ENCODE measurements around the gene PRKD2.

Gene PRKD2

DNA sequence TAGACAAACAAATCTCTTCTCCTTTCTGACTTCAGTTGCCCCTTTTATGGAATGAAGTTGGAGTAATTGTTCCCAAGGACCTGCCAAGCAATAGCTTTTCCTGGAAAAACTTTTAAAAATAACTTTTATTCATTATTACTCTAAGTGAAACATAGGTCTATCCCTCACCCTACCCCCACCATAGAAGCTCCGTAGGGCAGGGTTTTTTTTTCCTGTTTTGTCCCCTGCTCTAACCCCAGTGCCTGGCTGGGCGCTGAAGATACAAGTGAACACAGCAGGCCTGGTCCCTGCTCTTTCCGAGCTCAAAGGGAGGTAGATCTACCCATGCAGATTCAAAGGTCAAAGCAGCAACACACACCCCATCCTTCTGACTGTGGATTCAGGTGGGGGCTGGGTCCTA lies 72.2 kb downstream of the PRKD2 start:
- no peak for TF ChIP-seq GATA1 (IDR thresholded peaks at IDR 0.05; ENCODE audit: low read depth, low read length)
- no peak for TF ChIP-seq POLR2A (IDR thresholded peaks at IDR 0.05; ENCODE audit: low read length)
- DNase-seq = no peak

DNA sequence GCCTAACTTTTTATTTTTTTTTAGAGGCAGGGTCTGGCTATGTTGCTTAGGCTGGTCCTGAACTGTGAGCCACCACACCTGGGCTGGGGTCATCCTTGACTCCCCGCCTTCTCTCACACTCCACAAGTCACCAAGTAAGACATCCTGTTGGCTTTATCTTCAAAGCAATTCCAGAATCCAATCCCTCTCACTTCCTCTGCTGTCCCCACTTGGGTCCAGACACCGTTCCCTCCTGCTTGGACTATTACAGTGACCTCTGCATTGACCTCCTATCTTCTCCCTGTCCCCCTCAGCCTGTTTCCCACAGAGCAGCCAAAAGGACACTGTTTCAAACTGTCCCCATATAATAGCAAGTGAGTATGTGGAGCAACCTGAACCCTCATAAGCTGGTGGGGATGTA lies 76.3 kb downstream of the PRKD2 start:
- DNase-seq = no peak
- TF ChIP-seq POLR2A (IDR thresholded peaks at IDR 0.05; ENCODE audit: low read length) (no peak), GATA1 (IDR thresholded peaks at IDR 0.05; ENCODE audit: low read depth, low read length) (no peak)

DNA sequence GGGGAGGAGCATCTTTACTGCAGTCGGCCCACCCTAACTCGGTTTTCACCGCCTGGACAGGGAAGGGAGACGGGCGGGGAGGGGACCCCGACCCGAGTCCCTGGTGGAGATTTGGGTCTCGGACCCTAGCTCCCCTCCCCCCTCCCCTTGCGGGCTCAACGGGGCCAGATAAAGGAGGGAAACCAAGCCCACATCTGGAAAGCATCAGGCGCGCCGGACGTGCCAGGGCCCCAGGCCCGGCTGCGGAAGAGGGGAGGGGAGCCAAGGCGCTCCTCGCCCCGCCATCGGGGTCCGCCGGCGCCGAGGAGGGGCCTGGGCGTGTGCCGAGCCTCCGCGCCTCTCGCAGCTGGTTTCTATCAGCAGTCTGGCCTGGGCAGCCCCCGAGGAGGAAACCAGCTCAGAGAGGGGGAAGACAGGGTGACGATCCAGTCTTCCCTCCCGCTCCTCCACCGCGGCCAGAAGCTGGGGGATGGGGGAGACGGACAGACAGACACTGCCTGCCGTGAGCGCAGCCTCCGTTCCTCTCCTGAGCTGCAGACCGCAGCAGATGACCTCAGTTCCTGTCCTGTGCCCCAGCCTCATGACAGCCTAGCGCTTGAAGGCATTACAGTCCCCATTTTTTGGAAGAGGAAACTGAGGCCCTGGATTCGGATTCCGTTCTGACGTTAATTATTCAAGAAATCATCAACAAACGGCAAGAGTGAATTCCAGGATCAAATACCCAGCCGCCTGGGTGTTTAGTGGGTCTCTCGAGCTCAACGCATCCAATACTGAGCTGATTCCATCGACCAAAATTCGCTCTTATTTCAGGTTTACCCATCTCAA lies 77.3 kb downstream of the PRKD2 start:
- TF ChIP-seq GATA1 (IDR thresholded peaks at IDR 0.05; ENCODE audit: low read depth, low read length) (no peak), POLR2A (IDR thresholded peaks at IDR 0.05; ENCODE audit: low read length) (no peak)
- DNase-seq = no peak

DNA sequence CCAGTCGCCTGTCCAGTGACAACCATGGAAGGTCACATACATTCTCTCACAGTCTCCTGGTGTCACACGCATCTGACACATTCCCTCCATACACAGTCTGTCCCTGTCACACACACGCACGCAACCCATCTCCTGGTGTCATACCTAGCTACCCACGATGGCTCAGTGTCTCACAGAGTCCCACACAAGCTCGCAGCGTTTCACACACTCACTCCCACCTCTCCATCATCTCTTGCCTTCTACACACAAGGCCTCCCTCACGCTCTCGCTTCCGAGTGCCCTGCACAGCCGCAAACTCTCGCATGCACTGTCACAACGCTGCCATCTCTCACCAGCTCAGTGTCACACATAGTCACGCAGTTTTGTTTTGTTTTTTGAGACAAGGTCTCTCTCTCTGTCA lies 79.7 kb downstream of the PRKD2 start:
- peak in 1 of 2 experiments; percentile 18 for DNase-seq
- TF ChIP-seq POLR2A (IDR thresholded peaks at IDR 0.05; ENCODE audit: low read length) (no peak), GATA1 (IDR thresholded peaks at IDR 0.05; ENCODE audit: low read depth, low read length) (no peak)

DNA sequence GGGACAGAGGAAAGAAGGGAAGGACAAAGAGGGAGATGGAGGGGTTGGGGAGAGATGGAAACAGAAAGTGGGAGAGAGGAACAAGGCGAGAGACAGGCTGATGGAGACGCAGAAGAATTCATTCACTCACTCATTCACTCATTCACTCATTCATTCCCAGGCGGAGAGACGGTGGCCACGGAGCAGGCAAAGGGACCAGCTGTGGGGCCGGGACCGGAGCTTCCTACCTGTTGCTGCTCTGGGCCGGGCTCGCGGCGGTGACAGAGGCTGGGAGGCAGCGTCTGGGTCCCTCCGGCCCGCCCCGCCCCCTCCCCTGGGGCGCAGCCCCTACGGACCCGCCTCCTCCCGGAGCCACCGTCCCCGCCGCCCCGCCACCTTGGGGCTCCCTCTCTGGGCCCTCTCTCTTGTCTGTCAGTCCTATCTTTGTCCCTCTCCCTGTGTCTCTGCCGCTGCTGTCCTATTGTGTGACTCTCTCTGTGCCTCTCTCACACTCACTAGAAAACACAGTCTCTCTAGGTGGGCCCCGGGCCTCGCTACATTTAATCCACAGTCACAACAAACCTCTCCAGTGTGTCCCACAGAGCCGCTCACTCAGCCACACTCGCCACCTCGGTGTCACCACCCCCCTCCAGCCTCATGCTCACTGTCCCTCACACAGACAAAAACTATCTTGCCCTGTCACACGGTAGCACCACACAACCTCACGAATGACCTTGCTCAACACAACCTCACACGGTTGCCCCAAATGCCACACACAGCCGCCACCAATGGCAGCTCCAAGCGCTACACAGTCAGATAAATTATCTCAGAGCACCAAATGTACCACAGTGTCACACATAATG lies 80.8 kb downstream of the PRKD2 start, which contains the start of gene GNG8:
Gene GNG8 (minus strand): TSS at position 283 of the 842 bp plus-strand sequence. CDS start 1,520 bp downstream, outside the sequence.
- peak; percentile 45 to 56 for DNase-seq
- TF ChIP-seq GATA1 (IDR thresholded peaks at IDR 0.05; ENCODE audit: low read depth, low read length) (no peak), POLR2A (IDR thresholded peaks at IDR 0.05; ENCODE audit: low read length) (no peak)

DNA sequence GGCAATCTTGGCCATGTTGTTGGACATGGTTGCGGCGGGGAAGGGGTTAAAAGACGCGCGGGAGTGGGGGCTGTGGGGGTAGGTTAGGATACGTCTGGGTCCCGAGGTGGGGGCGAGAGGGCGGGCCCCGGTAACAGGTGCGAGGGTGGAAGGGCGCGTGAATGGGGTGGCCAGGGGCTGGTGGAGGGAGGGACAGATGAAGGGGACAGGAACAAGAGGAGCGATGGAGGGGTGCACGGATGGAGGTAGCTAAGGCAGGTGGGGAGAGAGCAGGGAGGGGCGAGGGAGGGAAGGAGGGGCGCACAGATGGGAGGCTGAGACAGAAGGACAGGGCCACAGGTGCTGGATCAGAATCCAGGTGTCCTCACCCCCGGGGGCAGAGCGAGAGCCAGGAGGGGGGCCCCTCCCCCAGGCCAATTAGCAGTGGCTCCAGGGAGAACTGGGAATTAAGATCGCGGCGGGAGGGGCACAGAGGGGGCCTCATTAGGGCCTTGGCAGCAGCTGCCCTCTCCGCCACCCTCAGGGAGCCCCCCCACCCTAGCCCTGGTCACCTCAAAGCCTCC lies 82.2 kb downstream of the PRKD2 start:
- no peak for DNase-seq
- TF ChIP-seq GATA1 (IDR thresholded peaks at IDR 0.05; ENCODE audit: low read depth, low read length) (no peak), POLR2A (IDR thresholded peaks at IDR 0.05; ENCODE audit: low read length) (no peak)

DNA sequence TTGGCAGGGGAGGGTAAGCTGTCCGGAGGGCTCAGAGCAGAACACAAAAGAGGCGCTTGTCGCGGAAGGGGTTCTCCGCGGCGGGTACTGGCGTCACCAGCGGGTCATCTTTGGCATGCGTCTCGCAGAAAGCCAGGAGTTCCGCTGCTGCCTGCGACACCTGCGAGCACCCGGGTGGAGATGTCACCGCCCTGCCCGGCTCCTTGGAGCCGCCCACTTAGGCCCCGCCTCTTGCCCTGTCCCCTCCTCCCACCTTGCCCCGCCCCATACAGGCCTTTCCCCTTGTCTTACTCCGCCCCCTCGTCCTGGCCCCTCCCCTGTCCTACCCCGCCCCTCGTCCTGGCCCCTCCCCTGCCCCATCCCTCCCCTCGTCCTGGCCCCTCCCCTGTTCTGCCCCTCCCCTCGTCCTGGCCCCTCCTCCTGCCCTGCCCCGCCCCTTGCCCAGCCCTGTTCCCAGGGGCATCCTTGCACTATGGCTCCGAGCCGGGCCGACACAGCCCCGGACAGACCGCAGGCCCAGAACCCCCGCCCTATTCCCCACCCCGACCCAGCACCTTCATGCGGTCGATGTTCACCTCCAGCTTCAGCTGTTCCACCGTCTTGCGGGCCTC lies 82.8 kb downstream of the PRKD2 start:
- TF ChIP-seq POLR2A (IDR thresholded peaks at IDR 0.05; ENCODE audit: low read length) (no peak), GATA1 (IDR thresholded peaks at IDR 0.05; ENCODE audit: low read depth, low read length) (no peak)
- DNase-seq = peak; percentile 89 to 93

DNA sequence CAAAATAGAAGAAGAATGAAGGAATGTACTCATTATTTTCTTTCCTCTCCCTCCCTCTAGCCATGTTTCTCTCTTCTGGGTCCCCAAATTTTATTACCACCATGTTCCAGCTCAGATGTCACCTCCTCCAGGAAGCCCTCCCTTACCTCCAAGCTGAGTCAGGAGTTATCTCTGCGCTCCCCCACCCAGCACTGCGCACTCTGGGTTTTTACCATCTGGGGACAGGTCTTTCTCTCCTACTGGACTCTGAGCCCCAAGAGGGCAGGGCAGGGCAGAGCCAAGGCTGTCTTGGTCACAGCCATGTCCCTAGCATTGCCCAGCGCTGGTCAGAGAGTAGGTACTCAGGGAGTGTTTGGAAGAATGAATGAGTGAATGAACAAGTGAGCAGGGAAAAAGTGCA lies 83.8 kb downstream of the PRKD2 start:
- TF ChIP-seq POLR2A (IDR thresholded peaks at IDR 0.05; ENCODE audit: low read length) (no peak), GATA1 (IDR thresholded peaks at IDR 0.05; ENCODE audit: low read depth, low read length) (no peak)
- DNase-seq = no peak

DNA sequence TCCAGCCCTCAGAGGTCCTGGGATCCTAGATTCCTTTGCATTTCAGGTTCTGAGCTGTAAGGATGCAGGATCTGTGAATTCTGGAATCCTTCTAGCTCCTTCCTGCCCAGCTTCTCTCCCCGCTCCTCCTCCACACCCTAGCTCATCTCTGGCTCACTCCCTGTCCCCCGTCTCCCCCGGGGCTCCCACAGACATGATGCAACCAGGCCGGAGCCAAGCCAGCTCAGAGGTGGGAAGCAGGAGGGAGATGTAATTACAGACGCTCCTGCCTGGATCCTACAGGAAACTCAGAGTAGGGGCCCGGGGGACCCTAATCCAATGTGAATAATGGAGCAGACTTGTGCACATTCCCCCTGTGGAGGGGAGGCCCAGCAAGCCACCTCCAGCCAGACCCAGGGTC lies 85.4 kb downstream of the PRKD2 start:
- TF ChIP-seq GATA1 (IDR thresholded peaks at IDR 0.05; ENCODE audit: low read depth, low read length) = no peak
- DNase-seq = no peak

DNA sequence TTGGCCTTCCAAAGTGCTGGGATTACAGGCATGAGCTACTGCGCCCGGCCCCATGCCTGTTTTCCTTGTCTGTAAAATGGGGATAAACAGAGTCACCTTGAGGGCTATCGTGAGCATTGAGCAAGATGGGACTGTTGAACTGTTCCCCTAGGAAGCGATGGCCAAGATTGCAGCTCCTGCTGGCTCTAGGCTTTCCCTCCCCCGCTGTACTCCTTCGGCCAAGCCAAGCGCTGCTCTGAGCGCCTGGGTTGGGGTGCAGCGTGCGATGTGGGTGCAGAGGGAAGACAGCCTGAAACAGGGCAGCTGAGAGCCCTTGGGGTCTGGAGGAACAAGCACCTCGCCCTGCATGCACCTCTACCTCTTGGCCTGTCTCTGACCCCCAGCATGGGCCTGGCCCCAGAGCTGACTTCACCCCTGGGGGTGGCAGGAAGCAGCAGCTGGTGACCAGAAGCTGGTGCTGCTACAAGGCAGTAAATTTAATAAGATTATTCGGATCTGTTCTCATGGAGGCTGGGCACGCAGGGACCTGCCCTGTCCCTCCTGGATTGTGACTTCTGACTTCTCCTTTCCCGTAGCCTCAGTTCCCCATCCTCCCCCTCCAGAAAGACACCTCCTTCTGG lies 86.2 kb downstream of the PRKD2 start:
- DNase-seq = no peak
- TF ChIP-seq POLR2A (IDR thresholded peaks at IDR 0.05; ENCODE audit: low read length) (no peak), GATA1 (IDR thresholded peaks at IDR 0.05; ENCODE audit: low read depth, low read length) (no peak)

DNA sequence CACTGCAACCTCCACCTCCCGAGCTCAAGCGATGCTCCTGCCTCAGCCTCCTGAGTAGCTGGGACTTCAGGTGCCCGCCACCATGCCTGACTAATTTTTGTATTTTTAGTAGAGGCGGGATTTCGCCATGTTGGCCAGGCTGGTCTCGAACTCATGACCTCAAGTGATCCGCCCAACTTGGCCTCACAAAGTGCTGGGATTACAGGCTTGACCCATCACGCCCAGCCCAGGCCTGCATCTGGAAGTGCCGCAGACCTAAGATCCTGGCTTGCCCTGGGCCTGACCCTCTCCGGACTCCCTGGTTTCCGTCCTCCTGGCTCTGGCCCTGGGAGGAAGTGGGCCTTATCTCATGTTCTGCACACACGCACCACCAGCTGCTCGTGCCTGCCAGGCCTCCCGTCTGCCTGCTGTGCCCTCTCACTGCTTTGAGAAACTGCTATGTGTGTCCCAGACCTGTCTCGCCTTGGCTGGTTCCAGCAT lies 87.3 kb downstream of the PRKD2 start:
- DNase-seq = peak; percentile 54 to 76
- TF ChIP-seq GATA1 (IDR thresholded peaks at IDR 0.05; ENCODE audit: low read depth, low read length) = no peak
- no peak for TF ChIP-seq POLR2A (IDR thresholded peaks at IDR 0.05; ENCODE audit: low read length)

DNA sequence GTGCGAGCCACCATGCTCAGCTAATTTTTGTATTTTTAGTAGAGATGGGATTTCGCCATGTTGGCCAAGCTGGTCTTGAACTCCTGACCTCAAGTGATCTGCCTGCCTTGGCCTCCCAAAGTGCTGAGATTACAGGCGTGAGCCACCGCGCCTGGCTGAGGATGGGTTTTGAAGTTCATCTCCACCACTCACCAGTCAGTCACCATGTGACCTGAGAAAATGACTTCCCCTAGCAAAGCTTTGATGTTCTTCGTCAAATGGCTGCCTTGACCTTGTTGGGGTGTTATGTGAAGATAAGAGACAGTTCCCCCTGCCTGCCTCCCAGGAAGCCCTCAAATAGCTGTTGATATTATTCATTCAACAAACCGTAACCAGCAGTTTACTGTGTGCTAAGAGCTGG lies 87.9 kb downstream of the PRKD2 start:
- peak; percentile 17 to 61 for DNase-seq

DNA sequence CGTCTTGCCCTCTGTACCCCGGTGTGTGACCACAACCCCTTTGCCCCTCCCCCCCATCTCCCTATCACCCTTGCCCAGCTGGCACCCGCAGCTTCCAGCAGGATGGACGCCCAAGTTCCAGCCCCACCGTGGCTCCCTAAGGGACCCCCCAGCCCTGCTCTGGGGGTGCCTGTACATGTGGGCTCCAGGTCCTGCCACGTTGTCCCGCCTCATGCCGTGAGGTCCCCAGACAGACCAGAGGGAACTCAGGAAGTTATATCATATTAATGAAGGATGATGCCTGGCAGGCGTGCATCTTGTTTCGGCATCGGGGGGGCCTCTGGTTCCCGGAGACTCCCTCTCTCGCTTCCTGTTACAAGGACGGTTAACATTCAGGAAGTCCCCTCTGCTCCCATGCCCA lies 90.5 kb downstream of the PRKD2 start:
- no peak for DNase-seq
- TF ChIP-seq GATA1 (IDR thresholded peaks at IDR 0.05; ENCODE audit: low read depth, low read length) = no peak
- no peak for TF ChIP-seq POLR2A (IDR thresholded peaks at IDR 0.05; ENCODE audit: low read length)
